DMS 273 (cell line): ENCODE measurements around the gene SUPT20HL1.
"Not testable (repeated sequence)": the region's sequence is repeated elsewhere in the genome, so short reads cannot be mapped to it uniquely, and the experiment has no call there.

Experiments
- DNase-seq: peaks from one replicate; lab custom pipeline; 2025; ENCODE audit not compliant: unreplicated experiment; lab: John Stamatoyannopoulos, UW

SUPT20HL1 gene

GRCh38 chrX:24362089-24362745 is 1.8 kb downstream of the SUPT20HL1 start:
- not testable (repeated sequence) for DNase-seq

GRCh38 chrX:24363432-24364181 is 3.2 kb downstream of the SUPT20HL1 start:
- DNase-seq: not testable (repeated sequence)

GRCh38 chrX:24364326-24364725 is 3.9 kb downstream of the SUPT20HL1 start:
- no peak for DNase-seq

- DNase-seq: no peak
Measured at GRCh38 chrX:24364851-24365538, 4.6 kb downstream of the SUPT20HL1 start.

GRCh38 chrX:24366762-24367400 is 6.4 kb downstream of the SUPT20HL1 start:
- DNase-seq: not testable (repeated sequence)

GRCh38 chrX:24369816-24370215 is 9.4 kb downstream of the SUPT20HL1 start:
- DNase-seq: no peak

- DNase-seq: peak; percentile 88
Measured at GRCh38 chrX:24371391-24371972, 11.0 kb downstream of the SUPT20HL1 start.

GRCh38 chrX:24372021-24372763 is 11.8 kb downstream of the SUPT20HL1 start:
- DNase-seq: no peak

- DNase-seq: no peak
Measured at GRCh38 chrX:24375600-24376131, 15.2 kb downstream of the SUPT20HL1 start.

GRCh38 chrX:24376403-24376802 is 16.0 kb downstream of the SUPT20HL1 start:
- DNase-seq: no peak

- DNase-seq: no peak
Measured at GRCh38 chrX:24377195-24377594, 16.8 kb downstream of the SUPT20HL1 start.

GRCh38 chrX:24377911-24378468 is 17.6 kb downstream of the SUPT20HL1 start:
- DNase-seq: no peak

- DNase-seq: no peak
Measured at GRCh38 chrX:24378706-24379105, 18.3 kb downstream of the SUPT20HL1 start.

- DNase-seq: peak; percentile 74
Measured at GRCh38 chrX:24380262-24381187, 20.1 kb downstream of the SUPT20HL1 start.

- DNase-seq: not testable (repeated sequence)
Measured at GRCh38 chrX:24382315-24382714, 21.9 kb downstream of the SUPT20HL1 start.

- DNase-seq: no peak
Measured at GRCh38 chrX:24387724-24388123, 27.3 kb downstream of the SUPT20HL1 start.

GRCh38 chrX:24391389-24391788 is 30.9 kb downstream of the SUPT20HL1 start:
- no peak for DNase-seq

- DNase-seq: no peak
Measured at GRCh38 chrX:24391843-24392242, 31.4 kb downstream of the SUPT20HL1 start.

GRCh38 chrX:24392709-24393108 is 32.3 kb downstream of the SUPT20HL1 start:
- DNase-seq: no peak
